HL-60 (cell line): Measurements from ENCODE around the gene ZNF511.
A peak's percentile ranks its signal among the peaks of the same experiment; 100 is the strongest.

ENCODE experiments used
- DNase-seq, 2 experiments: peaks; one replicate each; pipeline ENCODE4 v3.0.0-alpha.2; 2010 to 2020; ENCODE audit warnings: low read depth in 1 of 2, low spot score in 1 of 2
- H3K27ac ChIP-seq: fragments of 250-450 bp; sonication (Bioruptor Pico); replicated peaks from 2 replicates; pipeline ENCODE4 v1.5.1; 2020; ENCODE audit warnings: mild to moderate bottlenecking, moderate library complexity
- H3K27me3 ChIP-seq: fragments of 250-450 bp; sonication (Bioruptor Pico); 2 replicates; pipeline ENCODE4 v1.5.1; 2021; ENCODE audit warnings: mild to moderate bottlenecking, moderate library complexity; ENCODE audit not compliant: insufficient read depth, poor library complexity, severe bottlenecking
- H3K4me3 ChIP-seq: replicated peaks from 2 replicates; pipeline ENCODE4 v1.5.1; 2011; ENCODE audit warnings: mild to moderate bottlenecking, control low read depth, low read length; ENCODE audit not compliant: insufficient read depth
- CTCF ChIP-seq: IDR thresholded peaks from one replicate; pipeline ENCODE4 v1.5.1; 2011; ENCODE audit warnings: low read length, control low read depth, inconsistent platforms; ENCODE audit not compliant: insufficient read depth
- GABPA ChIP-seq: IDR thresholded peaks from 2 replicates; pipeline ENCODE4 v1.6.1; 2012; ENCODE audit warnings: low read depth
- POLR2AphosphoS5 ChIP-seq: IDR thresholded peaks from 2 replicates; pipeline ENCODE4 v1.6.1; 2012; ENCODE audit warnings: low read depth
- REST ChIP-seq: IDR thresholded peaks from 2 replicates; pipeline ENCODE4 v1.6.1; 2012; ENCODE audit warnings: low read depth; ENCODE audit not compliant: insufficient replicate concordance
- SPI1 ChIP-seq: IDR thresholded peaks from 2 replicates; pipeline ENCODE4 v1.6.1; 2012; ENCODE audit warnings: low read depth, mild to moderate bottlenecking, borderline replicate concordance

ZNF511 gene

GRCh38 chr10:133277277-133277992, 31.3 kb upstream of the ZNF511 start:
- TF ChIP-seq GABPA (no peak), POLR2AphosphoS5 (no peak), CTCF (no peak), REST (no peak), SPI1 (no peak)
- Histone ChIP-seq H3K27ac (peak overlapping the region; percentile 90), H3K4me3 (no peak overlapping the region), H3K27me3 (no peaks in the 10 kb centered on the region)
- no peak for DNase-seq

- Histone ChIP-seq H3K27ac (peak overlapping the region; percentile 90), H3K27me3 (no peaks in the 10 kb centered on the region), H3K4me3 (no peak overlapping the region)
- DNase-seq: peak in 1 of 2 experiments; percentile 59
- TF ChIP-seq POLR2AphosphoS5 (no peak), SPI1 (peak; percentile 32; the same call in 1 of the 2 replicates), CTCF (no peak), GABPA (no peak), REST (no peak)
Observed at GRCh38 chr10:133277993-133278576, 30.6 kb upstream of the ZNF511 start.

- H3K27me3 ChIP-seq: no peaks in the 10 kb centered on the region
- no peak overlapping the region for H3K4me3 ChIP-seq
- peak; percentile 83 to 98 for DNase-seq
- no peak for TF ChIP-seq GABPA
- TF ChIP-seq CTCF: no peak
- peak; percentile 69 for TF ChIP-seq SPI1
- no peak for TF ChIP-seq REST
- TF ChIP-seq POLR2AphosphoS5: peak; percentile 95
- peak overlapping the region; percentile 90 for H3K27ac ChIP-seq
Observed at GRCh38 chr10:133278577-133279265, 30.0 kb upstream of the ZNF511 start.
